Left renal cortex interstitium (tissue), 4 donors: ENCODE results near the gene SLC39A11. TPM values are rescaled to one million over a fixed set of nuclear protein-coding genes. Genes with fewer than 3 reads are reported as not detected.
"Not testable (repeated sequence)": the region's sequence is repeated elsewhere in the genome, so short reads cannot be mapped to it uniquely, and the experiment has no call there.

ENCODE experiments used
- DNase-seq, 4 donors: peaks; one replicate each; pipeline ENCODE4 v3.0.0-alpha.2; 2013; ENCODE audit warnings: low read depth in 4 of 4, low spot score in 2 of 4, missing footprints in 1 of 4
- polyA plus RNA-seq, 4 donors: library from polyadenylated mRNA; unstranded; fragments of 120-200 nt; gene quantifications; one replicate each; pipeline ENCODE4 v1.2.1, GENCODE V29; 2013; ENCODE audit not compliant: insufficient read length in 4 of 4

SLC39A11 gene
- polyA plus RNA-seq, 4 donors, result 23.6 to 28.4 (median 26.0) TPM

DNA sequence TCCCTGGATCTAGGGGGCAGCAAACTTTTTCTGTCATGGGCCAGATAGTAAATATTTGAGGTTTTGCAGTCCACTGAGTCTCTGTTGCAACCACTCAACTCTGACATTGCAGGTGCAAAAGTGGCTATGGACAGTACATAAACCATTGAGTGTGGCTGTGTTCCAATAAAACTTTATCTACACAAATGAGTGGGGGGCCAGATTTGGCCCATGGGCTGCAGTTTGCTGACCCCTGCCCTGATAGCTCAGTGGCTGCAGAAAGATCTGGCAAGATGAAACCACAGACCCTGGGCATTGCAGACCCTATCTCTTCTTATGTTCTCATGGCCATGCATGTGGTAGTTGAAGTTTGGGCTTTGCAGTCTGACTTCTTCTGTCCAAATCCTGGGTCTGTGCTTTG lies 440.5 kb downstream of the SLC39A11 start:
- DNase-seq, result no peak

DNA sequence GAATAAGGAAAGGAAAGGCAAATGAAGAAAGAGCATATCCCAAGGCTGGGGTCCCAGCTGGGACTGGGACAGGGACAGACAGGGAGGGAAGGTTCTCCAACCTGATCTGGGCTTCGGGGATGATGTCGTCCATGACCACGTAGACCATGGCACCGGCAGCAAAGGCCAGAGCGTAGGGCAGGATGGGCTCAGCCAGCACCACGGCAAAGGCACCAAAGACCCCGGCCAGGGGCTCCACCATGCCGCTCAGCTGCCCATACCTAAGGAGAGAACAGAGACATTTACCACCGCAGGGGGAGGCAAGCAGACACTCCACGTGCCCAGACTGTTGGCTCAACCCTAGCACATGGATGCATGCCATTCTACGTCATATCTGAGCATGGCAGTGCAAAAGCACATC lies 443.8 kb downstream of the SLC39A11 start:
- DNase-seq, result no peak

DNA sequence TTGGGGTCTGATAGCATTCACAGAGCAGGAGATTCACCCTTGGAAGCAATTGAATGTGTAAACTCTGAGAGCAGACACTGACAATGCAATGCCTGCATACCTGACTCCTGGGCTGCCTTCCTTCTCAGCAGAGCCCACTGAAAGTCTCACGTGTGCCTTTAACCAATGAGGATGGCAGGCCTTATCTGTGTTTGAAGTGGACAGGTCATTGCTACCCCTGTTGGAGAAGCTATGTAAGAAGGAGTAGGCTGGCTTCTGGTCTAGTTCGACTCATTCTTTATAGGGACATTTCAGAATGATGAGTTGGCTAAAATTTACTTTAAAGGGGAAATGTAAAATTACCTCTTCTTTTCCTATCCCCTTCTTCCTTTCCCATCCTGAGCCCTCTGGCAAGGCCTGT lies 446.3 kb downstream of the SLC39A11 start:
- no peak for DNase-seq

DNA sequence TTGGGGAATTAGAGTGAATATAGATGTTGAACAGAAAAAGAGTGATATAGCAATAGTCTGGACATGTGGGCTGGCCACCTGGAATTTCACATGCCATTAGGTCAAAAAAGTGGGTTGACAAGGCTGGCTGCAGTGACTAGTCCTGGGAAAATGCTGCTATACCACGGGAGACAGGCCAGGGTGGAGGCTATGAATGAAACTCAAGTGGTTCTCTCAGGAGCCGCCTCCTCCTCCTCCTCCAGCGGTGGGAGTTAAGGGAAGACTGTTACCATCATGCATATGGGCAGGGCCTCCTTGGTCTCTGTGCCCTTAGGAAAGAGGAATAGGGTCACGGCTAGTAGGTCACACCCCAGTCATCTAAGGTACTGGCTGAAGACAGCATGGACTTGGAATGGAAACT lies 448.0 kb downstream of the SLC39A11 start:
- DNase-seq, result no peak

DNA sequence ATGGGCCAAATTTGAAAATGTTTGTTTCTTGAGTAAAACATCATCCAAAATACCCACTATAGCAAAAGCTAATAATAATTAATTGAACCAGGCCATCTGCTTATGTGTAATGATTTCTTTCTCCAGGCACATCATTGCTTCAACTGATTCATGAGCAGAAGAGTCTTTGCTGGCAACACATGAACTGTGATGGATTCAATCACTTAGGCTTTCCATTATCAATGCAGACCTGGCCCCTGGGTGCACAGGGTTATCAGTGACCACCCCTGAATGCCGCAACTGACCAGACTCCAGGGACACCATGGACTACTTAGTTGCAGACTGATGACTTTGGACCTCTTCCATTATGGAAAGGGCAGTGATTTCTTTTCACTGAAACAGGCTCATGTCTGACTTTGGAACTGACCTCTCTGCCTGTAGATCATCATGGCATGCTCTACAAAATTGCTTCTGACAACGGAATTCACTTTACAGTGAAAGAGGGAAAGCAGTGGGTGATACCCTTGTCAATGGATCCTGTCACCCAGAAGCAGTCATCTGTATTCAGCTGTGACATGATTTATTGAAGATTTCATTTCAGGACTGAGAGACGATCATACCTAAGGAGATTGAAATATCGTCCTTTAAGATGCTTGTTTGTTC lies 448.8 kb downstream of the SLC39A11 start:
- no peak for DNase-seq

DNA sequence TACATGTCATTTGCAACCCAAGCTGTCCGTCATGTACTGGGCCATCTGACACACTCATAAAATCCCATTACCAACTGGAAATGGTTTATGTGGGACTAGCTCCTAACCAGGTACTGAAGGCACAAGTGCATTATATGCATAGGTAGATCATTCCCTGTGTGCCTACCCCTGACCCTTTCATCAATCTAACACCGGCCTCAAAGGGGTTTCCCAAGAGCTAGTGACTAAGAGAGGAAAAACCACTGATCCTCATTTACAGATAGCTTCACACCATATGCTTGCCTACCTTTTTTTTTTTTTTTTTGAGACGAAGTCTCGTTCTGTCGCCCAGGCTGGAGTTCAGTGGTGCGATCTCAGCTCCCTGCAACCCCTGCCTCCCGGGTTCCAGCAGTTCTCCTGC lies 449.8 kb downstream of the SLC39A11 start:
- DNase-seq, result no peak

DNA sequence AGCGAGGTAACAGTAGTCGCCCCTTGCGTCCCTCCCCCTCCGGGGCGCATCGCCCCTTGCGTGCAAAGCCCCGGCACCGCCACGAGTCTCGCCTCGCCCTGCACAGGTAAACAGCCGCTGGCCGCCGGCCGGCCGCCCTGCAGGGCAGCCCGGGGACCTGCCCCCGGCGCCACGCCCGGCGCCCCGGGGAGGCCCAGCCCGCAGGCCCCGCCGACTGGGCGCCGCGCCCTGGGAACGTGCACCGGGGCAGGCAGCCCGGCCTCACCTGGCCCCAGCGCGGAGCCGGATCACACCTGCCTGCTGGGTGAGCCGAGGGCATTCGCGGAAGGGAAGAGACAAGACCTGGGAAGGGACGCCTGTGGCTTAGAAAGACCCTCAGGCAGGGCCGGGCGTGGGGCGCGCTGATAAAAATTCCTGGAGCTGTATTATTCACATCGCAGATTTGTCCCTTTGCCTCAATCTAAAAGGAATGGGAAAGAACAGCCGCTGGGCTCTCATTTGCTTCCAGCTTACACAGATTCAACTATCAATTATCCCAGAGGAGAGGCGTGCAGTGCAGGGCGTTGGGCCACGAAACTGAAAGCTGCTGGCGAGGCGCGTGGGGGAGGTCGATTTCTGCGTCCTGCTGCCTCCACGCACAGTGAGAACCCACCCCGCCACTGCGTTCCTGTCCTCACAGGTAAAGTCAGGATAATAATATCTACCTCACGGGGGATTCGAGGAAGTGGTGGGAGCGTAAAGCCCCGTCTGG lies 451.9 kb downstream of the SLC39A11 start:
- DNase-seq, result no peak

DNA sequence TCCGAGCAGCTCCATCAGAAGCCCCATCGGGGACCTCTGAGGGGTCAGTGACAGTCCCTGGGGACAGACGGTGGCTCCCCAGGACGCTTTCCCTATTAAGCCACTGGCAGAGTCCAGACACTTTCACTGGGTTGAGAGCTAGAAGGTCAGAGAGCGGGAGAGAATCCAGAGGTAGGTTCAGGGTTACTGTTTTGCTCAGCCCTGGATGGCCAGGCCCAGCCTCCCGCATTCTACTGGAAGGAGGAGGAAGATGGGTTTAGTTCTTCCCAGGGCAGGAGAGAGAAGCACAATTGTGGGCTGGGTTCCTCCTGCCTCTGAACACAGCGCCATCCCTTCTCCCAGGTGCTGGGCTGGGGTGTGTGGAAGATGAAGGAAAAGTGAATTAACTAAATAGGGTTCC lies 452.8 kb downstream of the SLC39A11 start:
- DNase-seq, result no peak

DNA sequence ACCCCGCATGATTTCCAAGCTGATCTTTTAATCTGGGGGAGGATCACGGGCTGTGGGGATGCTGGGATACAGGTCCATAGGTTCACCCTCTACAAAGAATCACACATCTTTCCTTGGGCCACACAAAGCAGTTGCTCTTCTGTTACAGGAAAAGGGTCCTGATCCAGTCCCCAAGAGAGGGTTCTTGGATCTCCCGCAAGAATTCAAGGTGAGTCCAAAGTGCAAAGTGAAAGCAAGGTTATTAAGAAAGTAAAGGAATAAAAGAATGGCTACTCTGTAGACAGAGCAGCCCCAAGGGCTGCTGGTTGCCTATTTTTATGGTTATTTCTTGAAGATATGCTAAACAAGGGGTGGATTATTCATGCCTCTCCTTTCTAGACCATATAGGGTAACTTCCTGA lies 453.6 kb downstream of the SLC39A11 start:
- not testable (repeated sequence) for DNase-seq

DNA sequence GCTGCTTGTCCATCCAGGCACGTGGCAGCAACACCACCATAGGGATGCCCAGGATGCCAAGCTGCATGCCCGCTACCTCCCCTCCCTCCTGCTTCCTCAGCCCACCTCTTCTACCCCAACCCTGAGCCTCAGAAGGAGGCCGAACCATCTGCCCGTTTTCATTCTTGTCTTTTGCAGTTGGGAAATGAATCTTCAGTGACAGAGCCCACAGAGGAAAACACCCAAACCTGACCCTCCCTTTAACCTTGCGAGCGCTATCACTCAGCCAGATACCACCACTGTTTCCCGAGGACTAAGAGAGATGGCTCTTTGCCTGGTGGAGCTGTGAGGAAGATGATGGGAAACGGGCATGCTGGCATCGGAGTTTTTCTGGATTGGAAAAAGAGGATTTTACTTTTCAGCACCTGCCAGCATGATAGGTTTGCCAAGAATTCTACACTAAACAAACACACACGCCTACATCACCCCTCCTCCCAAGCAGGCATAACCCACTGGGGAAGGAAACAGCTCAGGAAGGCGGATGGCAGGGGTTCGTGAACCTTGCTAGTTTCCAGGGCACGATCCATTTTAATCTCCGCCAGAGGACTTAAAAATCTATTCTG lies 457.4 kb downstream of the SLC39A11 start:
- no peak for DNase-seq

DNA sequence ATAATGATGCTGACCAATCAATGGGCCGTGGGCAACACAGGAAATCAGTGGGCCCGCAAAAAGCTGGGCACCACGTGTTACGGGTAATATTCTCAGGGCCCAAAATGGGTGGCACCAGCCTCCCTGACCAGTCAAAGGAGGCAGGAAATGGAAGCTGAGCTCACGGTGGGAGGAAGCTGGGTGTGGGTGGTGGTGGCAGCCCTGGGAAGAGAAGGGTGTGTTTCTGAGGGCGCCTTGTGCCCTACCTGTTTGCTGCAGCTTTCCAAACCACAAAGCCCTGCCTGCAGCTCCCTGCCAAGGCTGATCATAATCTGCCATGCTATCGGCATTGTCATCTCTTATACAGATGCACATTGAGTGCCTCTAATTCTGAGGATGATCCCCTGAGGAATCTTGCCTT lies 457.9 kb downstream of the SLC39A11 start:
- no peak for DNase-seq

DNA sequence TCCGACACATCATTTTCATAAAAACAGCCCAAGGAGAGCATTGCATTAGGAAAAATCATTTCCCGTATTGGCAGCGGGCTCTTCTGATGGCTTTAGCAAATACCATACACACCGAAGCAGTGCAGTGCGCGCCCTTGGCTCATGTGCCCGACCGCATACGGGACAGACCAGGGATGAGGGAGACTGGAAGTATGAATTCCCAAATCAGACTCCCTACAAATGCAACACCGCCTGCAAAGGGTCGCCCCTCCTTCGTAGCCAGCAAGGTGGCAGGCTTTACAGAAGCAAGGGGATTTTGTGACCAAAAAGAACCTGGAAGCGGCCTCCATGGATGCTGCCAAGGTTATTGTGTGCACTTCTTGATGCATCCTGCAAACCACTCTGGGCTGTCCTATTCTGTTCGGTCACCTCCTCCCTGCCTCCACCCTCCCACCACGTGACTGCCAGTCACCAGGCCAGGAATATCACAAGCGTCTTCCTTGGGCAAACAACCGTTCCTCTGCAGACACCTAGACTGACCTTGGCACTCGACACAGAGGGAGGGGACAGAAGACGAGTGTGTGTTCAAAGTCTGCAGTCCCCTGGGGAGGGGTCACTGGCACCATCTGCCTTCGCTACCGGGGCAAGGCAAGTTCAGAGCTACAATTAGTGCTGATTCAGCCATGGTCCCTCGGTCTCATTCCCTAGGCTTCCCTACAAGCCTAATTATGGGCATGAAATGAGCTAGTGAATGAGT lies 460.4 kb downstream of the SLC39A11 start:
- no peak for DNase-seq

DNA sequence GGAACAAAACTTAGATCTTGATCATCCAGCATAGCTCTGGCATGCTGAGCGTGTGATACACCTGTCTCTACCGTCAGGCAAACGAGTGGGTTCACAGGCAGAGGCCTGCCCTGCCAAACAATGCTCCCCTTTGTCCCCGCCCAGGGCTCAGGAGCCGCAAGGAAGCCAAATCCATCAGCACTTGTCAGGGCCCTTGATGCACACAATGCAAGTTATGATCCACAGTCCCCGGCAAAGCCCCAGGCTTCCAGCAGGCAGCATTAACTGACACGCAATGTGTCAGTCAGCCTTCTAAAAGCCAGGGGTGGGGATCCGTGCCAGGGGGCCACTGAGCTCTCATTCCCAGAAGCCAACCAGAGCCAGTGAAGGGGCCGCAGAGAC lies 460.9 kb downstream of the SLC39A11 start:
- DNase-seq, result no peak

DNA sequence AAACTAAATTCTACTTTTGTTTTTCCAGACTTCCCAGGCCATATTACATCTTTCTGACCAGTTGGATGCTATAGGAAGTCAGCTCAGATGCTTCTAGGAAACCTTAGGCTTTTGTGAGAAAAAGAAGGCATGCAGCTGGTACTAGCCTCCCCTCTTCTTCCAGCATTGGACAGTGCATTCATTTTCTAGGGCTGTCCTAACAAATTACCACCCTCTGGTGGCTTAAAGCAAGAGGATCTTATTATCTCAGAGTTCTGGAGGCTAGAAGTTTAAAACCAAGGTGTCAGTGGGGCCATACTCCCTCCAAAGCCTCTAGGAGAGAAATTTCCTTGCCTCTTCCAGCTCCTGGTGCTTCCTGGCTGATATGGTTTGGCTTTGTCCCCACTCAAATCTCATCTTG lies 467.8 kb downstream of the SLC39A11 start:
- DNase-seq, result no peak

DNA sequence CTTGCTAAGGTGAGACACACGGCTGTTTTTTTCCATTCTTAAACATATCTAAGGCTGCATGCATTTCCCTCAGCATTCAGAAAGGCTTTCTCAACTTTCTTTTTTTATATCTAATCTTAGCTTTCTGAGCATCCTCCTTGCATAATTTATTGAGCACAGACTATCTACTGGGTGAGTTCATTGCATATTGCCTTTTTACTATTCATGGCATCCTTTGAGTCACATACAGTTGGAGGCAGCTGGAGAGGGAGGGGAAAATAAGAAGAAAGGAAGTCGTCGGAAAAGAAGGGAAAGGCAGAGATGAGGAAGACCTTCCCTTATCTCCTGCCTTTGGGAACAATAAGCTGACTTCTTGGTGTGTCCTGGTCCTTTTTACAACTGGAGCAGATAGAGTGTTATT lies 468.3 kb downstream of the SLC39A11 start:
- no peak for DNase-seq

DNA sequence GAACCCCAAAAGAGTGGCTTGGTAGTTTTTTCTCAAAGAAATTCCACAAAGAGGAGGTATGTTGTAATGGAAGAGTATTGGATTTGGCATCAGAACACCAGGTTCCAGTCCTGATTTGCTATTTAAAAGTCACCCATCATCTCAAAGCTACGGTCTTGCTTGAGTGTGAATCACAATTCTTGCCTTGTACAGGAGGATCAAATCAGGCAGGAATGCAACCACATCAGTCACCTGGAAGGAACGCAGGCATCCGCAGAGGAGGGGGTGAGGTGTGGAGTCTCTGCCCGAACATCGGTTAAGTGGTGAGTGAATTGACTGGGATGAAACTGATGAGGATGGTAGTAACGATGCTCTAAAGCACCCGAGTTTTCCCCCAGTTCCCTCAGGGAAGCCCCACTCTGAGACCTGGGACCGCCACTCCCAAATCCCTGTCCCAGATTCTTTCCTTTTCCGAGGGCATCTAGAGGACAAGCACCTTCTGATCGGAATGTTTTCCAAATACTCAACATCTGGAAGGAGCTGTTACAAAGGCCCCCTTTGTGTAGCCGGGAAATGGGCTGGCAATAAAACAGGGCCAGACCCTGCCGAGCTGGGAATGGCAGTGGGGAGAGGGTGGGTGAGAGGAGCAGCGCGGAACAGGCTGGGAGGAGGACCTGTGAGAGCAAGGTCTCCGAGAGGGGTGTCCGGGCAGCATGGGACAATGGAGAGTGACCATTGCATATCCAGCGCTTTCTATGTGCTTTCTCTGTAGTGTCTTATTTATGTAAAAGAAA lies 469.6 kb downstream of the SLC39A11 start:
- no peak for DNase-seq

DNA sequence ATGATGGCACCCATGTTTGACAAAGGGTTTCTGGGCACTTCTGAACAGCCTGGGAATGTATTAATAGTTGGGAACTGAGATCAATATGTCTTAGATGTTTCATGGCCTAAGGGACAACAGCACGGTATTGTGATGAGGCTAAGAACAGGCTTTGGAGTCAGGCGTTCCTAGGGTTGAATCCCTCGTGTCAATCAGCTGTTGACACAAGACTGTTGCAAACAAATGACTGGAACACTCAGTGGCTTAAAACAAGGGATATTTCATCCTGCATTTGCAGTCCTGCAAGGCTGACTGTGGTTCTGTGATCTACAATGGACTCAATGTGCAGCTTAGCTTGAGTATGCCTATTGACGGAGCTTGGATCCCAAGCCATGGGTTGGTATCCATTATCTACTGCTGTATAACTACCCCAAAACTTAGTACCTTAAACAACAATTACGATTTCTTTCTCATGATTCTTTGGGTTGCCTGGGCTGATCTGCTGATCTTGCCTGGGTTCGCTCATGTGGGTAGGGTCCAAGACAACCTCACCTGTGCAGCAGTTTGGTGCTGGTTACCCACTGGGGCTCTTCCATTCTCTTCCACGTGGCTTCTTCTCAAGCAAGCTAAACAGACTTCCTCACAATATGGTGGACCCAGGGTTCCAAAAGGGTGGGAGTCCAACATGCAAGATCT lies 472.4 kb downstream of the SLC39A11 start:
- no peak for DNase-seq

DNA sequence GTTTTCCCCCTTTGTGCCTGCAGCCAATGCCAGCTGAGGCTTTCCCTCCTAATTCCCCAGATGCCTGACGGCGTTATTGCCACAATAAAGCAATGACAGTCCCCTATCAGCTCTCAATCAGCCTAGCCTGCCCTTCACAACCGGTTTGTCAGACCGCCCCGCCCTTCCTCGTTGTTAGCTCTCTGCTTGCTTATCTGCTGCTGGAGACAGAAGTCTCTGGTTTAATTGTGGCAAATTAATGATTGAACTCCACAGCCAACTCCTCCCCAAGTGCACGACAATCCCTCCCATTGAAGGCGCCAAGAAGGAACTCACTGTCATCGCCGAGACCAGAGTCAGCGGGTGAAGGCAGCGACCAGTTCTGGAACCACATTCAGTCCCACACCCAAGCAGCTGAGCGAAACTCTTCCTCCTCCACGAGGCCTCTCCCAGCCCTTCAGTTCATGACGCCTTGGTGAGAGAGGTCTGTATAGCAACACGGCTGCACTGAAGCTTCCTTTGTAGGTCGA lies 474.4 kb downstream of the SLC39A11 start:
- no peak for DNase-seq

DNA sequence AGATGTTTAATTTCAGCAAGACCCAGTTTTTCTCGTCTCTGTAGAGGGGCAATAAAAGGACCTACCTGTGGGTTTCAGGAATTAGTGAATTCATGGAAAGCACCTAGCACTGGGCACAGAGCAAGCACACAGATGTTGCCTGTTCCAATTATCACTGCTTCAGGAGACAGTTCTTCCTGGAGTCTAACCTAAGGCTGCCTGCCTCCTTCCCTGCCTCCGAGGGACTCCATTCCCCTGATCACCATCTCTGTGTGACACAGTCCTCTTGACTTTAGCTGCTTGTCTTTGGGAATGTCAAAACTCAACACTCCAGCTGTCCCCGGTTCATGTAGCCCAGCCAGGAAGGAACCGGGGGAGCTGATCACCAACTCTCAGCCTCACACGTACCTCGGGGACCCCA lies 474.9 kb downstream of the SLC39A11 start:
- no peak for DNase-seq

DNA sequence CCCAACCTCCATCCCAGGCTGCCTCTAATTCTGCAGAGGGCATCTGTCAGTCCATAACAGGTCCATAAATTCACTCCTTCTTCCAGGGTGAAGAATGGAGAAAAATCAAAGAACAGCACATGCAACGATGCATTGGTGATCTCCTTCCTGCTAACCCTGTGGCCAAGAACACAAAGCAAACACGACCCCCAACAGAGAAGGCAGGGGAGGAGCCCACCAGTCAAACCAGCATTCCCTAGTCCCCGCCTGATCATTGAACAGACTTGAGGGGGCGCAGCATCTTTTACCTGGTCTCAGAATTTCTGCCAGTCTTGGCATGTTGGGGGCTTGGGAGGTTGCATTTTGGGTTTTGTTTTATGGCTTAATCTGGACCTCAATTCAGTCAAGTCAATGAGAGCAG lies 476.0 kb downstream of the SLC39A11 start:
- no peak for DNase-seq
